NOMO-1 treated with dmso at 0.1 percent for 144 hours (cell line): ENCODE data around the gene DIRAS1.

Experiments
- DNase-seq: peaks from one replicate; lab custom pipeline; 2025; ENCODE audit not compliant: unreplicated experiment; lab: John Stamatoyannopoulos, UW

The DIRAS1 gene, protein sequence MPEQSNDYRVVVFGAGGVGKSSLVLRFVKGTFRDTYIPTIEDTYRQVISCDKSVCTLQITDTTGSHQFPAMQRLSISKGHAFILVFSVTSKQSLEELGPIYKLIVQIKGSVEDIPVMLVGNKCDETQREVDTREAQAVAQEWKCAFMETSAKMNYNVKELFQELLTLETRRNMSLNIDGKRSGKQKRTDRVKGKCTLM

GRCh38 chr19:2720777-2721569, at the start of gene DIRAS1:
TSS of gene DIRAS1 (minus strand) at chr19:2721372. CDS start at chr19:2717806, 3,566 bp downstream.
- DNase-seq = no peak

DNA sequence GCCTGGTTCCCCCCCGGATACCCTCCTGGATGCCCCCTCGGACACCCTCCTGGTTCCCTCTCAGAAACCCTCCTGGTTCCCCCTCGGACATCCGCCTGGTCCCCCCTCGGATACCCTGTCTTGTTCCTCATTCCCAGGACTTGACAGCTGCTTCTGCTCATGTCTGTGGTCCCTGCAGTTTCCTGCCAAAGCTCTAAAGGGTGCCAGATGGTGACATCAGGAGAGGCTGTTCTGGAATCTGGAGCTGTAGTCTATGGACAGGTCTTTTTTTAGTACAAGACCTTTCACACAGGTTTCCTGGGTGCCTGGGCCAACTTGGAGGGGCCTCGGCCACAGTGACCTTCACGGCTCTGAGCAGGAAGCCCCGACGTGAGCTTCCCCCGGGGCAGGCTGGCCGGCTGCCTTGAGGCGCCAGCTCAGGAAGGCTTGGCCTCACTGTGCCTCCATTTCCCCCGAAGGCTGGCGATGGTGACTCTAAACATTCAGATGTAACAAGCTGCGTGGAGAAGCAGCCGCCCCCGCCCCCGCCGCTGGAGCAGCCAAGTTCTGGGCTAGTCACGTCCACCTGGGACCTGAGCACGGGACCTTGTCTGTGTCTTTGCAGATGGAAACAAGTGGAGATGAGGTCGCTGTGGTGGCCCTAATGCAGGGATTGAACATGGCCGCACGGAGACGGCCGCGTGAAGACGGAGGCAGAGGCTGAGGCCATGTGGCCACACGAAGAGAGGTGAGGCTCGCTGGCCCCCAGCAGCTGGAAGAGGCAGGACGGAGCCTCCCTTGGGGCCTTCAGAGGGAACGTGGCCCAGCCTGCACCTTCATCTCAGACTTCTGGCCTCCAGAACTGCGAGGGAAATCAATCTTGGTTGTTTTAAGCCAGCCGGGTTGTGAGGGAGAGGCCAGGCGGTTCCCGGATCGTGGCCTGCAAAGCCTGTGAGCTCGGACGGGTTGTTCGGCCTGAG, 49.2 kb upstream of the DIRAS1 start:
- no peak for DNase-seq

DNA sequence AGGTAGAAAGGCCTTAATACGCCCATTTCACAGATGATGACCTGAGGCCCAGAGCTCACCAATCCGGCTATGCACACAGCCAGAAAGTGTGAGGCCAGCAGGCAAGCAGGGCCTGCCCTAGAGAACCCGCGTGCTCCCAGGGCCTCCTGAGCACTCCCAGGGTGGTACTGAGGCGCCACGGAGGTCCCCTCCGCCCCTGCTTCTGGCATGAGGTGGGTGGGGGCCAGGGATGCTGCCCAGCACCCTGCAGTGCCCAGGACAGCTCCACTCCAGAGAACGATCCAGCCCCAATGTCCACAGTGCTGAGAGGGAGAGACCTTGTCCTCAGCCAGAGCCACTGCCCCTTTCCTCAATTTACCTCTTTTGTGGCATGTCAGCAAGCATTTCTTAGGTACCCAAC, 48.0 kb upstream of the DIRAS1 start:
- no peak for DNase-seq

GRCh38 chr19:2768365-2769132, 47.4 kb upstream of the DIRAS1 start:
- DNase-seq = no peak

- DNase-seq = no peak
Observed at GRCh38 chr19:2767688-2768087, 46.5 kb upstream of the DIRAS1 start.

DNA sequence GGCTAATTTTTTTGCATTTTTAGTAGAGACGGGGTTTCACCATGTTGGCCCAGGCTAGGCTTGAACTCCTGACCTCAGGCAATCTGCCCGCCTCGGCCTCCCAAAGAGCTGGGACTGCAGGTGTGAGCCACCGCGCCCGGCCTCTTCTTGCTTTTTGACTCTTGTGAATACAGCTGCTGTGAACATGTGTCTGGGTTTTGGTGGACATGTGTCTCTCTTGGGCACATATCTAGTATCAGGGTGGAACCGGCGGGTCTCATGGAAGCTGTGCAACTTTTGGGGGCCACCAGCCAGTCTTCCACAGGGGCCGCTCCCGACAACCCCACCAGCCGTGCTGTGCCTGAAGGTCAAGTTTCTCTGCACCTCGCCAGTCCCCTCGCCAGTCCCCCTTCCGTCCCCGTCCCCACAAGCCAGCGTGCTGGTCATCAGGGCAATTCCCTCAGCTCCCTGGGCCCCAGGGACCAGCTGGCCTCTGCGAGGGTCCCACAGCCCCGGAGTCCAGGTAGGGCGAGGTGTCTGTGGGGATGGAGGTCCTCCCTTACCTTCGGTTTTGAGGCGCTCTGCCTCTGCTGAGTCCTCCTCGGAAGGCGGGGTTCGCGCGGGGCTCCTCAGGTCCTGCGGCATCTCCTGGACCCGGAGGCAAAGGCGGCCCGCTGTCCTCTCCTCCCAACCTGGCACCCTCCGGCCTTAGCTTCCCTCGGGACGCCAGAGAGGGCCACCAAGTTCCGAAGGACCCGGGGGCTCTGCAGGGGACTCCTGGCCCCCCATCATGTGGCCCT, 45.6 kb upstream of the DIRAS1 start:
- DNase-seq = no peak

- DNase-seq = no peak
Observed at GRCh38 chr19:2765376-2765775, 44.2 kb upstream of the DIRAS1 start.

- no peak for DNase-seq
Observed at GRCh38 chr19:2764945-2765344, 43.8 kb upstream of the DIRAS1 start.

- no peak for DNase-seq
Observed at GRCh38 chr19:2763687-2764086, 42.5 kb upstream of the DIRAS1 start.

DNA sequence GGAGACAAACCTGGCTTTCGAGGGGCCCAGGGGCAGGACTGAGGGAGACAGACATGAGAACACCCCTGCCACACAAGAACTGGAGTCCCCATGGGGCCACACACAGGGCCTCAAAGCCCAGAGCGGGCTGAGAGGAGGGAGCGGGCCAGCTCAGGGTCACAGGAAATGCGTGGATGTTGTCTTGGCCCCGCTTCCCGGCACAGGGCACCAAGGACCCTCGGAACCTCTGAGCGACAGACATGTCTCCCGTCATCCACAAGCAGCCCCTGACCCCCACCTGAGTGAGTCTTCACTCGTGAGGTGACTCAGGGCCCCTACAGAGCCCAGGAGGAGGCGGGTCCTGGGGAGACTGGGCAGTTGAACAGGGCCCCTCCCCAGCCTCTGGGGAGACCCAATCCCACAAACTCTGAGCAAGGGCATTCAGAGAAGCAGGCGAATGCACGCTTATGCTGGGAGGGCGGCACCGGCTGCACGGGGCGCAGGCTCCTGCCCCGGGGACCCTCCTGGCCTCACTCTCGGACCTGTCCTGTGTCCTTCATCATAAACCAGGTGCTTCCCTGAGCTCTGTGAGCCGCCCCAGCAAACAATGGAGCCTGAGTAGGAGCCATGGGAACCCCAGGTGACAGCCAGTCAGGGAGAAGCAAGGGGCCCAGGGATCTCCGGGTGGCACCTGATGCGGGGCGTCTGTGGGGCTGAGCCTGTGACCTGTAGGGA, 41.8 kb upstream of the DIRAS1 start:
- no peak for DNase-seq

GRCh38 chr19:2761876-2762782, 41.0 kb upstream of the DIRAS1 start:
- no peak for DNase-seq

- no peak for DNase-seq
Observed at GRCh38 chr19:2761309-2761677, 40.1 kb upstream of the DIRAS1 start.

GRCh38 chr19:2759965-2760364, 38.8 kb upstream of the DIRAS1 start:
- no peak for DNase-seq

- no peak for DNase-seq
Observed at GRCh38 chr19:2759362-2759761, 38.2 kb upstream of the DIRAS1 start.

DNA sequence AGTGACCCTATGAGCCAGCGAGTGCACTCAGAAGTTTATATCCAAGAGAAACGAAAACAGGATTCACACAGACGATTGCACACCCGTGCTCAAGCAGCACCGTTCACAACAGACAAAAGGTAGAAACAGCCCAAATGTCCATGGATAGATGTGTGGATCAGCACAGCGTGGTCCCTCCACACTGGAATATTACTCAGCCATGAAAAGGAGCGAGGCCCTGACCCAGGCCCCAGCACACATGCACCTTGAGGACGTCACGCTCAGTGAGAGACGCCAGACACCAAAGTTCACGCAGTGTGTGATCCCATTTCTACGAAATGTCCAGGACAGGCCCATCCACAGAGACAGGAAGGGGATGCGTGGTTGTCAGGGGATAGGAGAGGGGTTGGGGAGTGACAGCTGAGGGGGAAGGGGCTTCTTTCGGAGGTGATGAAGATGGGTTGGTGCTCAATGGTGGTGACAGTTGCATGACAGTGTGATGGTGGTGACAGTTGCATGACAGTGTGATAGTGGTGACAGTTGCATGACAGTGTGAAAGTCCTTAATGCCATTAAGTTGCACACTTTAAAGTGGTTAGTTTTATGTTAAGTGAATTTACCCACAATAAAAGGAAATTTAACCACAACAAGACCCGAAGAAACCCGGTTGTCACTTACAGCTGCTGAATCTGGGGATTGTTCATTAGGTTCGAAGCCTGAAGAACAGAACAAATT, 37.6 kb upstream of the DIRAS1 start:
- no peak for DNase-seq

DNA sequence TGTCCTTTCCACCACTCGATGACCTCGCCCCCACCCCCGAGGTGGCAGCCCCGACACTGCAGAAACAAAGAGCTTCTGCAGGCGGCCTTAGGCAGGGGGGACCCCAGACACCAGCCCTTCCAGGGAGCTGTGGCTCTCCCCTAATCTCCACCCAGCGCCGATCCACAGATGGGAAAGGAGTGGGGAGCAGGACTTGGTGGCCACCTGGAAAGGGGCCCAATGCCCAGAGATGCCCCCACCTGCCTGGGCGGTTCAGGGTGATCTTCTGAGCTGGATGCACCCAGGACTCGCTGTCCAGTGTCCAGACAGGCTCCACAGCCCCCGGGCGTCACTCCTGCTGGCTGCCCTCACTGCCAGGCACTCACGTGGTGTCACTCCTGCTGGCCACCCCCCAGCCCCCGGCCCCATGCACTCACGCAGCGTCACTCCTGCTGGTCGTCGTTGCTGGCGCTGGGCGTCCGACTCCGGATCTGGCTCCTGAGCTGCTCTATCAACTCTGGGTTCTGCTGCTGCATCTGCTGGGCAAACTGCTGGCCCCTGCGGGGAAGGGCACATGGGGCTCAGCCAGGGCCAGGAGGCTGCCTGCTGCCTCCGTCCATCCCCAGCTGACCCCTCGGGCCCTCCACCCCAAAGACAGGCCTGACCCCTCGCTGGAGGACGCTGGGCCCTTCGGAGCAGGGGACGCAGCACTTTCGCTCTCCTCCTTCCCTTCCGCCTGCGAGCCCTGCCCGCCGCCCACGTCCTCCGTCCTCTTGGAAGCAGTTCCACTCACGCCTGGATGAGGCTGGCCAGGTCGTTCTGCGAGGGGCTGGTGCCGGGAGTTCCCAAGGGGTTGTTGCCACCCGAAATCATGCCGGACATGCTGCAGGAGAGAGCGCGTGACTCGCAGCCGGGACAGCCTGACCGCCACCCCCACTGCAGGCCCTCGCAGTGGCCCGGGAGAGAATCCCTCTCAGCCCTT, 36.0 kb upstream of the DIRAS1 start:
- no peak for DNase-seq

DNA sequence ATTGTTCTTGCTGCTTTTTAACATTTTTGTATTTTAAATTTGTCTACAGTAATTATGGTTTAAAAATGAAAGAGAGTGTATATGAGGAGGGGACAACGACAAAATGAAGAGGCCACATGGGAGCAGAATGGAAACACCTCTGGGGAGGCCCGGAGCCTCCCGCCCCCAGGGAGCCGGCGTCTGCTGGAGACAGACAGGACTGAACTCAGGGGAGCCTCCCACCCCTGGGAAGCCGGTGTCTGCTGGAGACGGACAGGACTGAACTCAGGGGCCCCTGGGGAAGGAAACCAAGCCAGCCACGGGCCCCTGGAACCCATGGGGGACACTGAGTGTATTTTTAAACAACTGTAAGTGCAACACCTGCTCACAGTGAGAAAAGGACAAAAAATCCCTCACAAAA, 35.3 kb upstream of the DIRAS1 start:
- no peak for DNase-seq
